ENCODE results near the gene ROR2.

The ROR2 gene

DNA sequence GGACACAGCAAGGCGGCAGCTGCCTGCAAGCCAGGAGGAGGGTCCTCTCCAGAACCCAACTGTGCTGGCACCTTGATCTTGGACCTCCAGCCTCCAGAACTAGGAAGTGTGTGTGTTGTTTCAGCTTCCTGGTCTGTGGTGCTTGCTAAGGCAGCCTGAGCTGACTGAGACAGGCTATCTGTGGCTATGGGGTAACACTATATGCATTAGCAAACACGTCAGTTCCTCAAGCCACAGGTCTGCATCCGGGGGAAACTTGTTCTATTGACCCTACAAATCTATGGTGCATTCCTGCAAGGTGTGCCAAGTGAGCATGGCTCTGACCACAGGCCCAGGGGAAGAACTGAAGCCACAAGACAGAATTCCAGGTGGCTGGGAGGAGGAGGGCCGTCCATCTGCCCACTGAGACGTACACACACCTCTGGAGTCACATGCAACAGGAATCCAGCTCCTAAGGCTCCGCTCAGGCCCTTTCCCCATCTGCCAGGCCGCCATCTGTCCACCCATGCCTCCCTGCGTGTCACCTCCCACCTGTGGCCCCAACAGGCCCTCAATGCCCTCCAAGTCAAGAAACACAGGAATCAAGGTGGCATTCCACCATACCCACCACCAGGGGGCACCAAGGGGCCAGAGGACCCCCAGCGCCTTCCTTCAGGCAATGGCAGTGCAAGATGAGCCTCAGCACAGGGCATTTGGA, 174.9 kb downstream of the ROR2 start:
- peak; percentile 90 for FAIRE-seq

DNA sequence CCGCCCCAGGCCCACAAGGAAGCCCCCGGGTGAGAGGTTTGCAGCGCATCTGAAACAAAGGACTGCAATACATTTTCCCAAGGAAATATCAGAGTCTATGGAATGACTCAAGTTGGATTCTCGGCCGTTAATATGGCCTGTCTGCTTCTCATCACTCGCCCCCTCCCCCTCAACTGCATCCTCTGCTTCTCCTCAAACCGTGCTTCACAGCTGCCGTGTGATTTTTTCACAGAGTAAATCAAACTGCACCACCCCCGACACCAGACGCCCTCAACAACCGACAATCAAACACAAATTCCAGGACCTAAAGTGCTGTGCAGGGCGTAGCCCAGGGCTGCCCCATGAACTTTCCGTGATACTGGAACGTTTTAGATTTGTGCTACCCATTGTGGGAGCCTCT, 176.9 kb downstream of the ROR2 start:
- FAIRE-seq, result no peak
- no peak for DNase-seq (ENCODE audit: insufficient read length, low spot score)
- TF ChIP-seq PAX5 (IDR thresholded peaks at IDR 0.05; ENCODE audit: insufficient read depth, low read length, severe bottlenecking) (no peak), TAF1 (IDR thresholded peaks at IDR 0.05; ENCODE audit: low read depth, low read length) (no peak), SPI1 (IDR thresholded peaks at IDR 0.05; ENCODE audit: low read depth, low read length) (no peak), POLR2A (IDR thresholded peaks at IDR 0.05; ENCODE audit: low read depth, low read length) (no peak), POU2F2 (IDR thresholded peaks at IDR 0.05; ENCODE audit: low read depth, low read length) (no peak), POLR2AphosphoS5 (IDR thresholded peaks at IDR 0.05; ENCODE audit: low read depth, low read length) (no peak)

More for the DNA sequence above, 174.9 kb downstream of the ROR2 start:
- peak; percentile 73 for DNase-seq (ENCODE audit: insufficient read length, low spot score)
- TF ChIP-seq POLR2A (IDR thresholded peaks at IDR 0.05; ENCODE audit: low read depth, low read length) (no peak), PAX5 (IDR thresholded peaks at IDR 0.05; ENCODE audit: insufficient read depth, low read length, severe bottlenecking) (no peak), POU2F2 (IDR thresholded peaks at IDR 0.05; ENCODE audit: low read depth, low read length) (no peak), TAF1 (IDR thresholded peaks at IDR 0.05; ENCODE audit: low read depth, low read length) (no peak), POLR2AphosphoS5 (IDR thresholded peaks at IDR 0.05; ENCODE audit: low read depth, low read length) (no peak), SPI1 (IDR thresholded peaks at IDR 0.05; ENCODE audit: low read depth, low read length) (no peak)

DNA sequence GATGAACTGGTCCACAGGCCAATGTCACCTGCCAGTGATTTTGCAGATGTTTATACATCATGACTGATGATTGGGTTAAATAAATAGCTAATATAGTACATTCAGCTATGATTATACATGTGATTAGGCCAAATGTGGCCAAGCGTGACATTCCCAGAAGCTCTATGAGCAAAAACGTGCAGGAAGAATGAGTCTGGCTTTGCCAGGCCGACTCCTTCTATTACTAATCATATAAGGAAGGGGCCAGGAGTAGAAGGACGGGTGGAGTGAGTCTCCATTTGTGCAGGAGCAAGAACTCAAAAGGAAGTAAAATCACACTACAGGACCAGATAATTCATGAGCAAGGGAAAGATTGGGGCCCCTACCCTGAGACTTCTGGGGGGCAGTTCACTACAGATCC, 178.2 kb downstream of the ROR2 start:
- TF ChIP-seq SPI1 (IDR thresholded peaks at IDR 0.05; ENCODE audit: low read depth, low read length) (no peak), PAX5 (IDR thresholded peaks at IDR 0.05; ENCODE audit: insufficient read depth, low read length, severe bottlenecking) (no peak), POLR2A (IDR thresholded peaks at IDR 0.05; ENCODE audit: low read depth, low read length) (no peak), POU2F2 (IDR thresholded peaks at IDR 0.05; ENCODE audit: low read depth, low read length) (no peak), TAF1 (IDR thresholded peaks at IDR 0.05; ENCODE audit: low read depth, low read length) (no peak)
- DNase-seq (ENCODE audit: insufficient read length, low spot score) (no peak), FAIRE-seq (no peak)

DNA sequence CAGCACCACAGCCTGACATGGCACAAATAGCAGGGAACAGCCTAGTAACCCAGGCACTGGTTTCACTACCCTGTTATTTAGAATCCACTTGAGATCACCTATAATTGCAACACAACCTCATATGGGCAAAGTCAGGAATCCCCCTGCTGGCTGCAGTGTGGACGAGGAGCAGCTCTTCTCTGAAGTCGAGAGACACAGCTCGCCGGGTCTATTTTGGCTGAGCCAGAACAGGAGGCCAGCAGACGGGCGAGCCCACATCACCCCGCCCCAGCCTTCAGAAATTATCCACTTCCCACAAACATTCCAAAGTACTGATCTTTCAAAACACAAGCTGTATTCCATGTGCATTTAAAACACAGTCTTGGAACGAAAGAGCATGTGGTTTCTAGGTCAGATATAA, 179.0 kb downstream of the ROR2 start:
- DNase-seq (ENCODE audit: insufficient read length, low spot score) (no peak), FAIRE-seq (no peak)
- TF ChIP-seq TAF1 (IDR thresholded peaks at IDR 0.05; ENCODE audit: low read depth, low read length), result no peak
- TF ChIP-seq POLR2AphosphoS5 (IDR thresholded peaks at IDR 0.05; ENCODE audit: low read depth, low read length), result no peak
- TF ChIP-seq SPI1 (IDR thresholded peaks at IDR 0.05; ENCODE audit: low read depth, low read length), result no peak
- no peak for TF ChIP-seq PAX5 (IDR thresholded peaks at IDR 0.05; ENCODE audit: insufficient read depth, low read length, severe bottlenecking)
- TF ChIP-seq POU2F2 (IDR thresholded peaks at IDR 0.05; ENCODE audit: low read depth, low read length), result no peak
- no peak for TF ChIP-seq POLR2A (IDR thresholded peaks at IDR 0.05; ENCODE audit: low read depth, low read length)

DNA sequence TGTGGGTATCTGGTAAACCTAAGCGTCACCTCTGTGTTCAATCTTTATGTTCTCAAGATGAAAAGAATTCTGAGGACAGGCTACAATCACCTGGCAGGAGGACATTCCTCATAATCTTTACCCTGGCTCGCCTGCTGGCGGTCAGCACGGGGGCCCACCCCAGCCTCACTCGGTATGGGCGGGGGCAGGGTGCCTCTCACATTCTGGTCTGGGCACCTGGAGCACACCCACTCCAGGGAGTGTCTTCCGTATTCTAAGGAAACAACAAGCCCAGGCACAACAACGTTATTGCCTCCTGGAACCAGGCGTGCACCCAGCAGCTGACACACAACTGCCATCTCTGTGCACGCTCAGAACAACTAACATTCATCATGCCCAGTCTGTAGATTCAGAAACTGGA, 179.8 kb downstream of the ROR2 start:
- FAIRE-seq (no peak), DNase-seq (ENCODE audit: insufficient read length, low spot score) (no peak)
- TF ChIP-seq POU2F2 (IDR thresholded peaks at IDR 0.05; ENCODE audit: low read depth, low read length), result no peak
- TF ChIP-seq PAX5 (IDR thresholded peaks at IDR 0.05; ENCODE audit: insufficient read depth, low read length, severe bottlenecking), result no peak

DNA sequence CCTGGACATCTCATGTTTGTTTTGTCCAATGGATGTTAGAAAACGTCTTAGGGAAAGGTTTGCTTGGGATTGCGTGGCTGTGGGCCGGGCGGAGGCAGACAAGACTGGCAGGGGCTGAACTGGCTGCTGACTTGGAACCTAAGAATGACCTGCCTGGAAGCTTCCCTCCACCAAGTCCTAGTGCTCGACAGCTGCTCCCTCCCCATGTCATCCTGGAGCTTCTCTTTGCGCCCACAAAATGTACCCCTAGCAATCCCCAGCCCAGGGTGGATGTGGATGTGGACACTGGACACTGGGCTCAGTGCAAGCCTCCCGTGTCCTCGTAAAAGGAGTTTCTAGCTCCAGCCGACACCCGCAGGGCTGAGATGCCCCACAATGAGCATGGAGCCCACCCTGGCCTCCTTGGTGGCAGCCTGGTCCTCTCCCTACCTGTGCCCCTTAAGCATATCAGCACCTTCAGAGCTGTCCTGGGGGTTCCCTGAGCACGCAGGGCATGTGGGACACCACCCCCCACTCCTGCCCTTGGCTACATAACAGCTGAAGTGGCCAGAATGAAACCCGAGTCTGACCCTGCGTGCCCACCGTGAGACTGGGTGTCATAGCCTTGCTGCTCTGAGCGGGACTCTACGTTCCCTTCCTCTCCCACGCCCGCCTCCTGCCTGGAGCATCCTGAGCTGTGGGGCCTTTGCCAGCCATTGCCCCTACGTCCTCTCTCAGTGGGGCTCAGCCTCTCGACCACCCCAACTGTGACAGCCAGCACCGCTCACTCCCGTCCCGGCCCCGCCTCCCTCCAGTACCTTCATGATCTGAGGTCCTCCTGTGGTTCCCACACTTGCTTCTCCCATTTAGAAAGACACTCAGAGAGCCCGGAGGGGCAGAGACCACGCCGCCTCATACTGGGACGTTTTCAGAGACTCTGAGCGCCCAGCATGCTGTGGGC, 180.8 kb downstream of the ROR2 start:
- FAIRE-seq (no peak), DNase-seq (ENCODE audit: insufficient read length, low spot score) (no peak)
- no peak for TF ChIP-seq SPI1 (IDR thresholded peaks at IDR 0.05; ENCODE audit: low read depth, low read length)
- no peak for TF ChIP-seq POU2F2 (IDR thresholded peaks at IDR 0.05; ENCODE audit: low read depth, low read length)
- no peak for TF ChIP-seq POLR2AphosphoS5 (IDR thresholded peaks at IDR 0.05; ENCODE audit: low read depth, low read length)
- TF ChIP-seq POLR2A (IDR thresholded peaks at IDR 0.05; ENCODE audit: low read depth, low read length), result no peak
- TF ChIP-seq TAF1 (IDR thresholded peaks at IDR 0.05; ENCODE audit: low read depth, low read length), result no peak
- no peak for TF ChIP-seq PAX5 (IDR thresholded peaks at IDR 0.05; ENCODE audit: insufficient read depth, low read length, severe bottlenecking)

DNA sequence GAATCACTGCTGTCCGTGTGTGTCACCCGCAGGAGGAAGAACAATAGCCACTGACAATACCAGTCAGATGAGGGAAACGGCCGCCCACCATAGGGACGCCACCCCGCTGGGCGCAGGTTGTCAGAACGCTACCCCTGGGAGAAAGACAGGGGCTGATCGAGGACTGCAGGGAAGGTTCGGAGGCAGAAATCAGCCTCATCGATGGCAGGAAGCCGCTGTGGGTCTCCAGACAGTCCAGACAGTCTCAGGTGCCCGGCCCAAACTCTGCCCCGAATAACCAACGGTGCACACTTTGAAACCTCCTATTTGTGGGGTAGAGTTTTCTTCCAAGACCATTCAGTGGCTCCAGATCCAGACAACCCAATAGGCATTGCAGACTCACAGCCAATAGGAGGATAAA, 181.5 kb downstream of the ROR2 start:
- no peak for FAIRE-seq
- no peak for TF ChIP-seq POLR2A (IDR thresholded peaks at IDR 0.05; ENCODE audit: low read depth, low read length)
- TF ChIP-seq POLR2AphosphoS5 (IDR thresholded peaks at IDR 0.05; ENCODE audit: low read depth, low read length), result no peak
- TF ChIP-seq PAX5 (IDR thresholded peaks at IDR 0.05; ENCODE audit: insufficient read depth, low read length, severe bottlenecking), result no peak
- no peak for TF ChIP-seq SPI1 (IDR thresholded peaks at IDR 0.05; ENCODE audit: low read depth, low read length)
- TF ChIP-seq POU2F2 (IDR thresholded peaks at IDR 0.05; ENCODE audit: low read depth, low read length), result no peak
- TF ChIP-seq TAF1 (IDR thresholded peaks at IDR 0.05; ENCODE audit: low read depth, low read length), result no peak
- no peak for DNase-seq (ENCODE audit: insufficient read length, low spot score)

DNA sequence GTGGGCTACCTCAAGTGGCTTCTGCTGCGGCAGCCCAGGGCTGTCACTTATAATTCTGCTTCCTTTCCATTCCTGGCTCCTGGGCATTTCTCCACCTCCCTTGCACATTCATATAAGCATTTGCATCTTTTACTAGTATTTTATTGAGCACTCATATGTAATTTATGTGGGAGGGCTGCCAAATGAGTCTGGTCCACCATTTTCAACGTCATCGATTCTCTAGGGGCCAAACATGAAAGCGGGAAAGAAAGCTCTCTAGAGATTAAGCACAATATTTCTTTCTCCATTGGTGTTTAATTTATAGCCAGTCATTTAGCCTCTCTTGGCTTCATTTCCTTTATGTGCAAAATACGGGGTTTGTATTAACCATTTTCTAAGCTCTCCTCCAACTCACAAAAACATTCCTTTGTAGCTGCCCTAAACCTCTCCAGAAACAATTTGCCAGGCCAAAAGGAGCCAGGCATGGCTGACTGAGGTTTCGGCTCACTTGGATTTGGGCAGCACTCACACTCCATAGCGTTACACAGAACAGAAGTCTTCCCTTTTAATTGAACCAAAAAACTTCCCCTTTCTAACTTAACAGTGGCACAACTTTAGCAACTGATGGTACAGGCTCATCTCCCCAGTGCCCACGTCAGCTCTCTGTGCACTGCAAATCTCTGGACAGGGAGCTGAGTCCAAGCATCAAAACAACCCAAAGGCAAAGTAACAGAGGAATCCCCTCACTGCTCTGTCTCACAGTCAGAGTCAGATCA, 183.5 kb downstream of the ROR2 start:
- DNase-seq (ENCODE audit: insufficient read length, low spot score), result no peak
- no peak for TF ChIP-seq SPI1 (IDR thresholded peaks at IDR 0.05; ENCODE audit: low read depth, low read length)
- no peak for TF ChIP-seq PAX5 (IDR thresholded peaks at IDR 0.05; ENCODE audit: insufficient read depth, low read length, severe bottlenecking)
- TF ChIP-seq TAF1 (IDR thresholded peaks at IDR 0.05; ENCODE audit: low read depth, low read length), result no peak
- no peak for TF ChIP-seq POLR2A (IDR thresholded peaks at IDR 0.05; ENCODE audit: low read depth, low read length)
- TF ChIP-seq POLR2AphosphoS5 (IDR thresholded peaks at IDR 0.05; ENCODE audit: low read depth, low read length), result no peak
- no peak for TF ChIP-seq POU2F2 (IDR thresholded peaks at IDR 0.05; ENCODE audit: low read depth, low read length)
- FAIRE-seq, result no peak

DNA sequence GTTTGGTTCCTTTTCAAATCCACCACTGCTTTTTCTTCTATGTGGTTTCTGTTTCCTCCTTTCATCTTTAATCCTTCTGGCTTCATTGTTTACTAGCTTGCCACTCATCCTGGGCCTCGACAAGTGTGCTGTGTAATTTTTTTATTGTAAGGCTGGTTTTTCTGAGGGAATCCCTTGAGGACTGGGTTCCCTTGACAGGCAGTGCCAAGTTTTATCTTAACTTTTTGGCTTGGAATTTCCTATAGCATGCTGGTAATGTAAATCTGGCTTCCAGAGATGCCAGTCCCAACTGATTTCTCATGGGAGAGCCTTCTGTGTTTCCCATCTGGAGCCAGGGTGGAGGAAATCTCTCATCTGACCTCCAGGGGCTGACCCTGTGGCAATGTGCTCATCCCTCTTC, 184.7 kb downstream of the ROR2 start:
- FAIRE-seq, result no peak
- TF ChIP-seq POU2F2 (IDR thresholded peaks at IDR 0.05; ENCODE audit: low read depth, low read length) (no peak), POLR2A (IDR thresholded peaks at IDR 0.05; ENCODE audit: low read depth, low read length) (no peak), POLR2AphosphoS5 (IDR thresholded peaks at IDR 0.05; ENCODE audit: low read depth, low read length) (no peak), TAF1 (IDR thresholded peaks at IDR 0.05; ENCODE audit: low read depth, low read length) (no peak), SPI1 (IDR thresholded peaks at IDR 0.05; ENCODE audit: low read depth, low read length) (no peak), PAX5 (IDR thresholded peaks at IDR 0.05; ENCODE audit: insufficient read depth, low read length, severe bottlenecking) (no peak)
- DNase-seq (ENCODE audit: insufficient read length, low spot score), result no peak
